ENCODE data around the gene COL23A1.

GRCh38 chr5:178218237-178218776 lies 371.9 kb downstream of the COL23A1 start:
- TF ChIP-seq RAD21 (IDR thresholded peaks at IDR 0.05 in 1 of 2, conservative IDR thresholded peaks at IDR 0.05 in 1 of 2; ENCODE audit: low read depth in 2 of 2, low read length in 2 of 2) (no peak), CEBPB (IDR thresholded peaks at IDR 0.05; ENCODE audit: low read depth, low read length) (no peak), RXRA (IDR thresholded peaks at IDR 0.05; ENCODE audit: insufficient read depth, low read depth, low read length) (no peak), EP300 (IDR thresholded peaks at IDR 0.05; ENCODE audit: borderline replicate concordance in 1 of 2, low read depth in 2 of 2, low read length in 2 of 2) (no peak)

Data from H1 (cell line).